LHCN-M2 (cell line): ENCODE data around the gene REM1. TPM values are rescaled to one million over a fixed set of nuclear protein-coding genes. Genes with fewer than 3 reads are reported as not detected.
"Not testable (repeated sequence)": the region's sequence is repeated elsewhere in the genome, so short reads cannot be mapped to it uniquely, and the experiment has no call there.

ENCODE experiments used
- DNase-seq: peaks from one replicate; pipeline ENCODE4 v3.0.0-alpha.2; 2012; ENCODE audit warnings: low read depth
- total RNA-seq: library from RNA; depleted of rRNA; stranded (reverse); fragments of >200 nt; gene quantifications from 2 replicates; pipeline ENCODE4 v1.2.3, GENCODE V29; 2014

Gene REM1
- total RNA-seq, 1 experiment from 2014 or later = not detected

DNA sequence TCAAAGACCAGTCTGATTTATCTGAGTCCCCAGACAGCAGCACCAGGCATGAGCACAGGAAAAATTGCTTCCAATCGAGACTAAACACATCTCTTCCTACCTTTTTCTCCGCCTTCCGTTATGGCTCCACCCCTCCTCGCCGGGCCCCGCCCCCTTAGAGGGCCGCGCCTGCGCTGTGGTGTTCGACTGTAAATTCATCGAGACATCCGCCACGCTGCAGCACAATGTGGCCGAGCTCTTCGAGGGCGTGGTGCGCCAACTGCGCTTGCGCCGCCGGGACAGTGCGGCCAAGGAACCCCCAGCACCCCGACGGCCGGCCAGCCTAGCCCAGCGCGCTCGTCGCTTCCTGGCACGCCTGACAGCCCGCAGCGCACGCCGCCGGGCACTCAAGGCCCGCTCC, 8.9 kb downstream of the REM1 start:
- no peak for DNase-seq

DNA sequence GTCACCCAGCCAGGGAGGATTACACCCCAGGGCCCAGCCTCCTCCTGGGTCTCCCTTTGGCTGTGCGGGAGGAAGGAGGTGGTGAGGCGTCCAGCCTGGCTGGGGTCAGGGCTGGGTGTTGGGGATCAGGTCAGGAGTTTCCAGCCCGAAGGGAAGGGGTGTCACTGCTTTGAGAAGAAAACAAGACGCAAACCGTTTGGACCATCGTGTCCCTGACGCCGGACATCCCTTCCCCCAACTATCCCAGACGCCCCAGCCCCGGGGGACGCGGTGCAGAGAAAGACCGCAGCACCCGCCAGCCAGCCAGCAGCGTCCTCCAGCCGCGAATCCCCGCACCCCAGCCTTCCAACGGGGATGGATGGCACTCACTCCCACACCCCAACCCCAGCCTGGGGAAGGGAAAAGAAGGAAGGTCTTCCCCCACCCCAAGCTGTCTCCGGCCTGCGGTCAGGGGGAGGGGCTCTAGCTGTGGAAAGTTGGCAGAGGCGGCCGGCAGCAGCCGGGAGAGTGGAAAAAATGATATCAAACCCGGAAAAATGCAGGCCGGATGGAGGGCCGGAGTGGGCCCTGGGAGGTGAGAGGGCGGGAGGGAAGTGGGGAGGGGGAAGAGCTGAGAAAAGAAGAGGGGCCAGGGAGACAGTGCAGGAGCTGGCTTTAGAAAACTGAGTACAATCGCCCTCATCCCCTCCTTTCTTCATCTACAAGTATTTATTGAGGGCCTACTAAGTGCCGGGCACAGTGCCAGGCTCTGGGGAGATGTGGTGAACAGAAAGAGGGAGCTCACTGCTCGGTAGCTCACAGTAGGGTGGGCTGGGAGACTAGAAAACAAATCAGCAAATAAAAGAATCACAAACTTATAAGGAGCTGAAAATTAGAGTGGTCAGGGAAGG, 10.6 kb downstream of the REM1 start:
- DNase-seq = no peak

DNA sequence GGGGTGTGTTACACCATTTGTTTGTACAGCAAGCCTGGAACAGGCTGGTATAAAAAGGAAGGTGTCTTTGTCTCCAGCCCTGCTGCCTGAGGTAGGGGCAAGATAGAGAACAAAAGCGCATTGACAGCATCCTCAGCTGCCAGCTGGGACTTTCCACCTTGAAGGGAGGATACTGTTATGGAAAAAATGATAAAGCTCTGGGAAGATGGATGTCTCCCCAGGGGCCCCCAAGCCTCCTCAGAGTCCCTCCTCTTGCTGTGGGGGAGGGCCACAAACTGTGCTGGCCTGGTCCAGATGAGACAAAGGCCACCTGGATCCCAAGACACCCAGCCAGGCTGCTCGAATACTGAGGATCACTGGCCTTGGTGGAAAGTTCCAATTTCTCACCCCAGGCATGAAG, 13.0 kb downstream of the REM1 start:
- DNase-seq = no peak

DNA sequence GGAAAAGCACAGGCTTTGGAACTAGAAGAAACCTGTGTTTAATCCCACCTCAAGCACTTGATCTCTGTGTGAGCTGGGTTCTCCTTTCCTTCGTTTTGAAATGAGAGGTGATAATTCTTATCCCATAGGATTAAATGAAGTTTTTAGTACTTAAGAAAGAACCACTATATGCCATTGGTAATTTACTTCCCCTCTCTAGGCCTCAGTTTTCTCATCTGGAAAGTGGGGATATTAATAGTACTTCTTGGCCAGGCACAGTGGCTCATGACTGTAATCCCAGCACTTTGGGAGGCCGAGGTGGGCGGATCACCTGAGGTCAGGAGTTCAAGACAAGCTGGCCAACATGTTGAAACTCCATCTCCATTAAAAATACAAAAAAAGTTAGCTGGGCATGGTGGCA, 14.1 kb downstream of the REM1 start:
- no peak for DNase-seq

DNA sequence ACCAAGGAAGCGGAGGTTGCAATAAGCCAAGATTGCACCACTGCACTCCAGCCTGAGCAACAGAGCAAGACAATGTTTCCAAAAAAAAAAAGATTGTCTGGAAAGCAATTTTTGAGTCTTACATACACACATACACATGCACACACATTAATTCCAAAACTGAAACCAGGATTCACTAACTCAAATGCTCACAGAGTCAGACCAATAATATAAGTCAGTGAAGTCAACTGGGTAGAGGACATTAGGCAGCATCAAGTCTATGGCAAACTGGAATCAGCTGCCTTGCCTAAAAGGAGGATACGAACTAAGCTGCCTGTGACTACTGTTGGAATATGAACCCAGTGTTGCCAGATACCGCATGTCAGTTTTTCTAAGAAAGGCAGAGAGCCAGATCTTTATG, 15.7 kb downstream of the REM1 start:
- DNase-seq = no peak

DNA sequence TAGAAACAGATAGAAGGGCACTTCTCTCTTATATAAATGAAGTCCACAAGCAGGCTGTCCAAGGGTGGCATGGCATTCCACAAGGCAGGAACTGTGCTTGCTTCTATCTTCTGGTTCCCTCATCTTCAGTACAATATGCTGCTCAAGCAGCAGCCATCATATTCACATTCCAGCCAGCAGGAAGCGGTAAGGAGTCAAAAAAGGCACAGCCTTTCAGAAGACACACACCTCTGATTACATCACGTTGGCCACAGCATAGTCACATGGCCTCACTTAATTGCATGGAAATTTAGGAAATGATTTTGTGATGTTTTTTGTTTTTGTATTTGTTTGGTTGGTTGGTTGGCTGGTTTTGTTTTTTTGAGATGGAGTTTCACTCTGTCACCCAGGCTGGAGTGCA, 19.0 kb downstream of the REM1 start:
- DNase-seq = peak; percentile 32

DNA sequence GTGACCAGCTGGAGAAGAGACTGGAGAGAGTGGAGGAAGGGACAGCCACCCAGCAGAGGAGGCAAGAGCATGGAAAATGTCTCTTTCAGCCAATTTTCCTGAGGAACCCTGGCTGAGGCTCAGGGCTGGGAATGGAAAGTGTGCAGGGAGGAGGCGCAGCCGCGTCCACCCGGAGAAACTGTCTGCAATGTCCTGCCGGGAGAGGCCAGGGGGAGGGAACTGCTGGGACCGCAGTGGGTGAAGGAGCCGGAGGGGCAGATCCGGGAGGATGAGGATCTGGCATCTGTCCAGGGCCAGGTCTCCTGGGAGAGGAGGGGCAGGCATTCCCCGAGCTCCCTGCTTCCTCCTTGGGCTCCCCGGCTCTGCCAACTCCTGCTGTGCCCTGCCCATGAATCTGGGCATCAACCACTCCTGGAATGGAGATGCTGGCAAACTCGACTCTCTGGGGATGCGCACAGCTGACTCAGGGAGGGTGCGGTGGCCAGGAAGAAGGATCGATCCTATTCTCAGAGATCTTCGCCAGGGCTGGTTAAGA, 21.7 kb downstream of the REM1 start:
- DNase-seq = peak; percentile 18

DNA sequence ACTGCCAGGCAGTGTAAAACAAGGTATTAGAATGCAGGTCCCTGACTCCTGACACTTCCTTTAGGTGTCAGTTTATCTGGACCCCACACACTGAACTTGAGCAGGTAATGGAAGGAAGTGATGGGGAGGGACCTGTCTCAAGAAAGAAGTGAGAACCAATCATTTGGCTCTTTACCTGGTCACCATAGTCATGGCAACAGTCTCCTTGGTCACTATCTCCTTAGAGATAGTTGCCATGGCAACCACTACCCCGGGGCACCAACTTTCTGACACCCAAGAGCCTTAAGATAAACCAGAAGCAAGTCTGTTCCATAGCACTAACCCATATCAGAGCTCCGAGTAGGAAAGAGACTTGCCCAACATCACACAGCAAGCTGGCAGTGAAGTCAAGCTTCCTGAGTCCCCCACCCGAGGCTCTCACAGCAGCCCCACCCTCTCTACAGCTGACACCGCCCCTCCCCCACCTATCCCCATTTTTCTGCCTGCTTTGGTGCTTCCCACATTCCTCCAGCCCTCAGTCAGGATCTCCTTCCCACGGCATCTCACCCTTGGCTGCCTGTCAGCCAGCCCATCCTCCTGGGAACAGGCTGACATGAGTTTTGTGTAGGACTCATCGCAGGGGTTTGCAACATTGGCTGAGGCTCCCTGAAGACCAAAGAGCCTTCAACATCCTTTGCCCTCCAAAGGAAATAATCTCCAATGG, 22.9 kb downstream of the REM1 start:
- DNase-seq = peak; percentile 58

DNA sequence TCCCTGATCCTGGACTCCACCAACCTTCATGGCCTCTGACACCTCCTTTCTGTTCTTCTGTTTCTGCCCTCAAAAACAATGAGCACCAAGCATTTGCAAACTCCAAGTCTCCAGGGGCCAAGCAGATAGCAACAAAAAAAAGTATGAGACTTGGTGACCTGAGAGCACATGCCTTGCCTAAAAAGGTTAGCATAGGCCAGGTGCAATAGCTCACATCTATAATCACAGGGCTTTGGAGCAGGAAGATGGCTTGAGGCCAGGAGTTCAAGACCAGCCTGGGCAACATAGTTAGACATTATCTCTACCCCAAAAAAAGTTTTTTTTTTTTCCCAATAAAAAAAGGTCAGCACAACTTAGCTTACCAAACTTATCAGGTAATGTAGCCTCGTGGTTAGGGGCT, 25.4 kb downstream of the REM1 start:
- no peak for DNase-seq

DNA sequence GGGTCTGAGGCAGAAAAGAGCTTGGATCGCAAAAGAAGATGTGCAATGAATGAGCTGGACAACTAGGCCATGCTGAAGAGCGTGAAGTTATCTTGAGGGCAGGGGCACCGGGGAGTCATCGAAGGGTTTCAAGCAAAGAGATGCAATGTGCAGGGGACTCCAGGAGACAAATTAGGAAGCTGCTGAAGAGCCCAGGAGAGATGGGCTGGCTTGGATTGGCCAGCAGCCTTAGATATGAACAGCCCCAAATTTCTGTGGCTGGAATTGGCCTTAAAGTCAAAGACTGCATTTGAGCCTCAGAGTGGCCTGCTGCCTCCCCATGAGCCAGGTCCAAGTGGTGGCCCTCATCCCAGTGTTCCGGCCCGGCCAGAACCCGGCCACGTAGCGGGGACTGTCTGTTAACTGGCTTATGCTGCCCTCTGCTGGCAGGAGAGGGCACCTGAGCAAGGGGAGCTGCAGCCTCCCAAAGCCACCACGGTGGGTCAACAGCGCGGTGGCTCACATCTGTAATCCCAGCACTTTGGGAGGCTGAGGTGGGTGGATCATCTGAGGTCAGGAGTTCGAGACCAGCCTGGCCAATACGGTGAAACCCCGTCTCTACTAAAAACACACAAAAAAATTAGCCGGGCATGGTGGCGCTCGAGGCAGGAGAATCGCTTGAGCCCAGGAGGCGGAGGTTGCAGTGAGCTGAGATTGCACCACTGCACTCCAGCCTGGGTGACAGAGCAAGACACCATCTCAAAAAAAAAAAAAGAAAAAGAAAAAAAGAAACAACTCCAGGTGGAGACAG, 28.0 kb downstream of the REM1 start:
- peak; percentile 72 for DNase-seq

DNA sequence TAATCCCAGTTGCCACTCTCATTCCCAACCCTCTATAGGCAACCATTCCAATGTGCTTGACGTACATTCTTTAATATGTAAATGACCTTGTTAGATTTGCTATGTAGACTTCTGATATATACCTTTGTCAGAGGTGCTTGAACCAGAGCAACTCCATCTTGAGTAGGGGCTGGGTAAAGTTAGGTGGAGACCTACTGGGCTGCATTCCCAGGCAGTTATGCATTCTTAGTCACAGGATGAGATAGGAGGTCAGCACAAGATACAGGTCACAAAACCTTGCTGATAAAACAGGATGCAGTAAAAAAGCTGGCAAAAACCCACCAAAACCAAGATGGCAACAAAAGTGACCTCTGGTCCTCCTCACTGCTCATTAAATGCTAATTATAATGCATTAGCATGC, 30.8 kb downstream of the REM1 start:
- DNase-seq = no peak

DNA sequence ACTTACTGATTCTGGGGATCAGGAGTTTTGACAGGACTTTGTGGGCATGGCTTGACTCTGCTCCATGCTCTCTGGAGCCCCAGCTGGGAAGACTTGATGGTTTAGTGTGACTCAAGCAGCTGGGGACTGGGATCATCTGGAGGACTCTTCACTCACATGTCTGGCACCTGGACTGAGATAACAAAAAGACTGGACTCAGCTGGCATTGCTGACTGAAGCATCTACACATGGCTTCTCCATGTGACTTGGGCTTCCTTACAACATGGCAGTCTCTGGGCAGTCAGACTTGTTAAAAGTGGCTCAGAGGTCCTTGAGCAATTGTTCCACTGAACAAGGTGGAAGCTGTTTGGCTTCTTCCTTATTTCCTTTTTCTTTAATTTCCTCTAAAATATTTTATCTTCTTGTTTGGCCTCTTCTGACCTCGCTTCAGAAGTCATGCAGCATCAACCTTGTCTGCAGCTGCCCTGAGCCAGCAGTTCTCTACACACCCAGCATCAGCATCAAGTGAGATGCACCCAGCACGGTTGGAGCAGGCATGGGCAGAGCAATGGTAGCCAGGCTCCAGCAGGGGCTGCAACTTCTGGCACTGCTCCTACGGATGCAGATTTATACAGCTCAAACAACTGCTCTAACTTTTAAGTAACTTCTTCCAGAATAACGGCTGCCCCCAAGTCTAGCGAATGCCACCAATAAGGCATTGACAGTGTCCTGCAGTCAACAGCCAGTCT, 33.6 kb downstream of the REM1 start:
- no peak for DNase-seq

DNA sequence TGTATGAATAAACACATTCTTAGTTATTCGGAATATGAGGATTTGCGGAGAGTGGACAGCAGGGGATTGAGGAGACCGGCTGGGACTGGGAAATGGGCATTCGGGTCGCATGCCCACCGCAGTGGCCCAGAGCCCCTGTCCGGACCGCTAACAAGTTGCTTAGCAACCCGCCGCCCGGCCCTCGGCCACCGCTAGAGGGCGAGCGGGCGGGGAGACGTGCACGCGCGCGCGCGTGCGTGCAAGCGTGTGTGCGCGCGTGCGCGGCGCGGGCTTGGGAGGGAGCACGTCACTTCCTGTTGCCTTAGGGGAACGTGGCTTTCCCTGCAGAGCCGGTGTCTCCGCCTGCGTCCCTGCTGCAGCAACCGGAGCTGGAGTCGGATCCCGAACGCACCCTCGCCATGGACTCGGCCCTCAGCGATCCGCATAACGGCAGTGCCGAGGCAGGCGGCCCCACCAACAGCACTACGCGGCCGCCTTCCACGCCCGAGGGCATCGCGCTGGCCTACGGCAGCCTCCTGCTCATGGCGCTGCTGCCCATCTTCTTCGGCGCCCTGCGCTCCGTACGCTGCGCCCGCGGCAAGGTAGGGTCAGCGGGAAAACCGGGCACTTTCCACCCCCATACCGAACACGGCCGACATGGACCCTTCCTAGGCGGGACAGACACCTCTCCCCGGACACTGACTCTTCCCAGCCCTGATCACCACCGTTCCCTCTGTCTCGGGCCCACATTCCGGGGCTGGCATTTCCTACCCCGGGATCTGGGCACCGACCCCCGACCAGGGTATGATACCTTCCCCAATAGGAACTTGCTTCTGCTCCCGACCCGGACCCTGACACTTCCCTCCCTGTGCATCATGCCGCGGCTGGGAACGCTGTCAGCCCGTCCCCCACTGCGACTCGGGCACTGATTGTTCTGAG, 39.3 kb downstream of the REM1 start, which contains the start of gene HM13:
TSS of gene HM13 (plus strand) at position 289 of the 918 bp plus-strand sequence. CDS start at position 399, 110 bp downstream.
- DNase-seq = peak; percentile 89

DNA sequence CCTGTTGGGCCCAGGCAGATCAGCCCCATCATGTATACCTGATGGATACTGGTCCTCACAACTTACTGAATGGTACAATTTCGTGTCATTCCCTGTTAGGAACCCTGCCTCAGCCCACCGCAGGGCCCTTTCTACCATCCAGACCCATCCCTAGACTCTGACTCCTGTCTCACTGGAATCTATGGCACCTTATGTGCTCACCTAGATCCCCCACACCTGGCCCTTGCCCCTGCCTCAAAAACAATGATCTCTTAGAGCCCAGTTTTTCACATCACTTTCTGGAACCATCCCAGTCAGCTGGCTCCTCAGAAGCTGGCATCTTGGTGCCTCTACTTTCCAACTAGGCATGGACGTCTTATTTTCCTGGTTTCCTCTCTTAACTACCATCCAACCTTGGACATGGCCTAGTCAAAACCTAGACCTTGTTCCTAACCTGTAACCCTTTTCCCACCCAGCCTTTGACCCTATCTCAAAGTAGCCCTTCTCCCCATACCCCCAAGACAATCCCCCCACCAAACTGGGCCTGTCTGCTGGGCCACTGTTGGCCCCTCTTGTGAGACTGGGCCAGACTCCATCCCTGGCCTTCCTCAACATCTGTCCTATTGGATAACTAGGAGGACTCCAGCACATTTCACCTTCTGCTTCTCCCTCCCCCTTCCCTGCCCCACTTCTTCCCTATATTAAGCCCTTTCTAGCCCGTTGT, 40.1 kb downstream of the REM1 start:
- no peak for DNase-seq

DNA sequence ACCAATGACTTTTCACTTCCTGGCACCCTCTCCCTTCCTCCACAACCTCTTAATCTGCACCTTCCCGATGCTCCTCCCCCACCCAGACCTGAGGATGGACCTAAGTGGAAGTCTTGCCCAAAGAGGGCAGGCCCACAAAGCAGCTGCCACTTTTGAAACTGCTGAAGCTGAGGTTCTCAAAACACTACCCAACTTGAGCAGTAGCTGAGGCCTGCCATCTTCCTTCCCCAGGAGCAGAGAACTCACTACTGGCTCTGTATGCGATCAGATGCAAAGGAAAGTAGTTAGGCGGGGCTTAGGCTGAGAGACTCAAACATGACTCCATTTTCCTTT, 40.7 kb downstream of the REM1 start:
- no peak for DNase-seq

DNA sequence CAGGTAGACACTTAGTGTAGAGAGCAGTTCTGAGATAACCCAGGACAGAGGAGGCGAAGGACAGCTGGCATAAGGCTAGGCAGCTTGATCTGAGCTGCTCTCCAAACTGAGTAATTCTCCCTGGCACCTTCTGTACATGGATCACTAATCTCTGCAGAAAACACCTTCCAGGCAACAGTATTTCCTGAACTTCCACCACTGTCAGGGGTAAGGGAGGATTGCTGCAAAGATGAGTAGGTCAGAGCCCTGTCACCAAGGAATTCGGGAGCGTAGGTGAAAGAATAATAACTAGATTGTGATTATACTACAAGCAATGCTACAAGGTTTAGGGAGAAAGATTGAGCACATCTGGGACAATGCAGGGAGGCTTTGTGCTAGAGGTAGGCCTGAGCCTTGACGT, 41.1 kb downstream of the REM1 start:
- no peak for DNase-seq

DNA sequence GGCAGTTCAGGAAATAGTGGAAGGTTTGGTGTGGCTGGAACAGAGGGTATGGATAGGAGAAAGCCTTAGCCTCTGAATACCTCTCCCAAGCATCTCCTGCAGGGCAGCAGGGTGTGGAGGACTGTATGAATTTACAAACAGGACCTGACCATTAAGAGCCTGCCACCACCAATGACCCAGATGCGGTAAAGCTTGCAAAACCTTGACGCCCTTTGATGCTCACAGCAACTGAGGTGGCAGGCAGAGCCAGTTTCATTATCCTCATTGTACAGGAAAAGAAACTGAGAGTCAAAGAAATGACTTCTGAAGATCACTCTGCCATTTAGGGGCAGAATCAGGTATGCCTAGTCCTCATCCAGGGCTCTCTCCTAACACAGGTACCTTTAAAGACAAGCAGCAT, 41.6 kb downstream of the REM1 start:
- DNase-seq = no peak

DNA sequence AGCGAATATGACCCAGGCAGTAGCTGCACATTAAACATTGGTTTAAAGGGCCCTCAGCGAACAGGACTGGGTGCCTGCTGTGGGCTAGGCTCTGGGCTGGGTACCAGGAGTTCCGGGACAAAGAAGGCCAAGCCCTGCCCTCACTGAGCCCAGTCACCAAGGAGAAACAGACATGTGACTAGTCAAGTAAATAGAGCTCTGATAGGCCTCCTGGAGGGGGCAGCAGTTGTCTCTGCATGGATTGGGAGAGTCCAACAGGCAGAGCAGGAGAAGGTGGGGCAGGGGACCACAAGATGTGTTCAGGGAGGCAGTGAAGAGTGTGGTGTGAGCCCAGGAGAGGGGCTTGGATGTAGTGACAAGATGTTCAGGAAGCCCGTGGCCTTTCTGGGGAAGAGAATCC, 42.3 kb downstream of the REM1 start:
- peak; percentile 80 for DNase-seq

DNA sequence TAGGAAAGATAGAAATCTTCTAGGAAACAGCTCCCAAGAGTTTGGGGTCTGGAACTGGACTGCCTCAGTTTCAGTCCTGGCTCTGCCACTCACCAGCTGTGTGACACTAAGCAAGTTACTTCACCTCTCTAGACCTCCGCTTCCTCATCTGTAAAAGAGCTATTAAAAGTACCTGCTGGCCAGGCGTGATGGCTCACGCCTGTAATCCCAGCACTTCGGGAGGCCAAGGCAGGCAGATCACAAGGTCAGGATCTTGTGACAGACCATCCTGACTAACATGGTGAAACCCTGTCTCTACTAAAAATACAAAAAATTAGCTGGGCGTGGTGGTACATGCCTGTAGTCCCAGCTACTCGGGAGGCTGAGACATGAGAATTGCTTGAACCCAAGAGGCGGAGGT, 46.2 kb downstream of the REM1 start:
- not testable (repeated sequence) for DNase-seq

DNA sequence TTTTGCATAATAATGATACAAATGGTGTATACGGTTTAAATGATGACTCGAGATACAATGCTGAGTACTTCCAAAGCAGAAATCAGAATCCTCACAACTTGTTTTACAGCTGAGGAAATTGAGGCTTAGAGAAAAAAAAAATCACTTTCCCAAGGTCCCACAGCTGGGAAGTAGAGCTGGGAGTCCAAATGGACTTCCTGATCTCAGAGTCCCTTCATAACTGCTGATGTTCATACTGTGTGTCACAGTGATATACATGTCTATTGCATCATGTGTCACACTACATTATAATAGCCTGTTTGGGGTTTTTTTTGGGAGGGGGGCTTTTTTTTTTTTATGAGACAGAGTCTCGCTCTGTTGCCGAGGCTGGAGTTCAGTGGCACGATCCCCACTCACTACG, 47.6 kb downstream of the REM1 start:
- no peak for DNase-seq
